ENCODE data around the gene POLE2. TPM values are rescaled to one million over a fixed set of nuclear protein-coding genes. Genes with fewer than 3 reads are reported as not detected.
"Not testable (repeated sequence)": the region's sequence is repeated elsewhere in the genome, so short reads cannot be mapped to it uniquely, and the experiment has no call there.

Gene POLE2
- total RNA-seq, 2 experiments from 2014 or later: 43.1 to 44.4 TPM

GRCh38 chr14:49679271-49679670 is 8.7 kb downstream of the POLE2 start:
- POLR2A ChIA-PET: no interaction called here
- CTCF ChIA-PET: no interaction called here

GRCh38 chr14:49677643-49678042 is 10.4 kb downstream of the POLE2 start:
- POLR2A ChIA-PET: no interaction called here
- CTCF ChIA-PET: interaction anchor here (1.2 kb wide), 1 partner anchor 153 kb away, joined by 4 read pairs; no protein-coding TSS in a partner anchor

DNA sequence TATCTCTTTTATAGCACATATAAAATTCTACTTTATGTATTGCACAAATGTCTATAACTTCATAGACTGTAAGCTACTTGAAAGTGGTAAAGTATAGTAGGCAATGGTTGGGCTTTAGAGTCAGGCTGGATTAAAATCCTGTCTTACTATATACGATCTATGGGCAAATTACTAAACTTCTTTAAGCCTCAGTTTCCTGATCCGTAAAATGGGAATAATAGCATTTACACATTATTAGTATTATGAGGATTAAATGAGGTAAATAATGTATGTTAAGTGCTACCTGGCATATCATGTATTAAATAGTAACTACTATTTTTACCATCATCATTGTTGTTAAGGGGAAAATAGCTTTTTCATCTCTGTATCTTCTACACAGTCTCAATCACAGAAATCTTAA is 14.4 kb downstream of the POLE2 start:
- ChIA-PET CTCF (no interaction called here), POLR2A (no interaction called here)

- ChIA-PET CTCF (interaction anchor here (0.6 to 1.0 kb wide), 2 partner anchors 16 to 20 kb away, joined by 5 to 9 read pairs; no protein-coding TSS in a partner anchor), POLR2A (interaction anchor here (0.6 kb wide), 1 partner anchor 134 kb away, joined by 3 read pairs; no protein-coding TSS in a partner anchor)
Observed at GRCh38 chr14:49670475-49670874, 17.5 kb downstream of the POLE2 start.

- ChIA-PET CTCF (no interaction called here), POLR2A (no interaction called here)
Observed at GRCh38 chr14:49659526-49660455, 28.2 kb downstream of the POLE2 start.

- CTCF ChIA-PET, POLR2A ChIA-PET: not testable (repeated sequence)
Observed at GRCh38 chr14:49657500-49657899, 30.5 kb downstream of the POLE2 start.

- POLR2A ChIA-PET: no interaction called here
- CTCF ChIA-PET: no interaction called here
Observed at GRCh38 chr14:49654511-49654910, 33.5 kb downstream of the POLE2 start.

- CTCF ChIA-PET: interaction anchor here (0.5 kb wide), 1 partner anchor 73 kb away, joined by 3 read pairs; no protein-coding TSS in a partner anchor
- POLR2A ChIA-PET: no interaction called here
Observed at GRCh38 chr14:49653508-49653907, 34.5 kb downstream of the POLE2 start.

GRCh38 chr14:49642163-49642562 is 45.9 kb downstream of the POLE2 start:
- POLR2A ChIA-PET: no interaction called here

GRCh38 chr14:49641697-49642129 is 46.3 kb downstream of the POLE2 start:
- ChIA-PET CTCF (no interaction called here), POLR2A (no interaction called here)

More at GRCh38 chr14:49642163-49642562, 45.9 kb downstream of the POLE2 start:
- CTCF ChIA-PET: no interaction called here

- POLR2A ChIA-PET: interaction anchor here (1.0 kb wide), 1 partner anchor 20 kb away, joined by 3 read pairs; the partner anchor contains the start of genes MGAT2 and RPL36AL
- CTCF ChIA-PET: interaction anchor here (0.6 to 0.7 kb wide), 2 partner anchors 24 to 400 kb away, joined by 3 read pairs; no protein-coding TSS in a partner anchor
Observed at GRCh38 chr14:49640540-49641417, 47.2 kb downstream of the POLE2 start.

DNA sequence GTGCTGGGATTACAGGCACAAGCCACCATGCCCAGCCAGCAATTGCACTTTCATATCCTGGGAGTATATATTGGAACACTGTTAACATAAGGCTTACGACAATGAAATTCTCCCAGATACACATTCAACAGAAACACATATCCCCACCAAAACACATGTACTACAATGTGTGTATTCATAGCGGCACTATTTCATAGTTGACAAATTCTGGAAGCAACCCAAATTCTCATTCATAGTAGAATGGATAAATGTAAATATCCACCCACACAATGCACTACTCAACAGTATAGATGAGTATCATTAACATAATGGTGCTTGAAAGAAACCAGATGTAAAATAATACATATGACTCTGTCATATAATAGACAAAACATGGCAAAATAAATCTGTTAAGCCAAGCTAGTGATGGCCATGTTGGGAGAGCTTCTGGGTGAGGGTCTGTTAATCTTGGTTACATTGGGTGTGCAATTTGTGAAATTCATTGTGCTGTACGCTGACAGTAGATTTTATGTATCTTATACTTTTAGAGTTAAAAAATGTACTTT is 50.4 kb downstream of the POLE2 start:
- ChIA-PET POLR2A (no interaction called here), CTCF (interaction anchor here (1.9 kb wide), 1 partner anchor 17 kb away, joined by 4 read pairs; the partner anchor contains the start of genes MGAT2 and RPL36AL)

DNA sequence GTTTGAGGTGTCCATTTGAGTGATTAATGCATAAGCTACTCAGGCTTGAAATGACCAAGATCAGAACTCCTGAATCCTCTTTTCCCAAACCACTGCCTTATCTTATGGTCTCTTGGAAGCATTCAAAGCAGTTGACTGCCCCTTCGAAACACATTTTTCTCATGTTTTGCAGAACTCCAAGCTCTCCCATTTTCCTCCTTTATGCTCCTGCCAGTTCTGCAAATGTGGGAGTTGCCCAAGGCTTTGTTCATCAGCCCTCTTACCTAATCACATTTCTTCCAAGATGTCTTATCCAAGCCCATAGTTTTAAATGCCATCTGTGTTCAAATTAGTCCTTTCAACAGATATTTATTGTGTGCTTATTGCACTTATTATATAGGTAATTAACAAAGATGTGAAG is 51.1 kb downstream of the POLE2 start:
- POLR2A ChIA-PET: no interaction called here
- CTCF ChIA-PET: interaction anchor here (1.9 kb wide), 1 partner anchor 16 kb away, joined by 4 read pairs; the partner anchor contains the start of genes MGAT2 and RPL36AL

DNA sequence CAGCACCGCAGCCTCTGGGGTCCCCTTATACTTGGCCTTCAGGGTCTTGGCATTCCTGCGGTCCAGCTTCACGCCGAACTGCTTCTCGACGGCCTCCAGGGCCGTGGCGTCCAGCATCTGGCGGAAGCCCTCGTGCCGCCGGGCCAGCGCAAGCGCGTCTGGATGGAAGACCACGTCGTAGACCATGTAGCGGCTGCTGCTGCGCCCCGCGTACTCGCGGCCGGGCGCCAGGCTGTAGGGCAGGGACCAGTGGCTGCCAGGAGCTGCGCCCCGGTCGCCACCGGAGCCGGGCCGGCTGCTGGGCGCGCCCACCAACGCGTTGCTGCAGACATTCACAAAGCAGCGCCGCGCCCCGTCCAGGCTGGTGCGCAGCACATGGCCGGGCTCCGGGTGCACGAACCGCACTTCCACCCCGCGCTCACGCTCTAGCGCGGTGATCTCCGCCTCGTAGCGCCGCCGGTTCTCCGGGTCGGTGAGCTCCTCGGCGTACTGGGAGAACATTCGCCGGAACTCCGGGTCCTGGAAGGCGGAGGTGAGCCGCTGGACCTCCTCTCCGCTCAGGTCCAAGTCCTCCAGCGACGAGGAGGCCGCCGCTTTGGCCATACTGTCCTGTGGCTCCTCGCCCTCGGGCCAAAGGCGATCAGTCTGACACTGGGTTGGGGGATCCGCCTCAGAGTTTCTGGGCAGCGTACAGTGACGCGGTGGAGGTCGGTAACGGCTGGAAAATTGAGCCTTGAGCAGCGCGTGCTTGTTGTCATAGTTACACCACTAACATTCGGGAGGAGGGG is 53.3 kb downstream of the POLE2 start, which contains the start of gene DNAAF2:
Gene DNAAF2 (minus strand): TSS at position 698 of the 788 bp plus-strand sequence. CDS start 95 bp downstream, at position 603.
- ChIA-PET CTCF (interaction anchor here (1.0 to 5.2 kb wide), 12 partner anchors 10 to 599 kb away, joined by 3 to 63 read pairs (median 5); partner anchors contain the start of genes KLHDC2, LRR1, MGAT2 and RPL36AL), POLR2A (interaction anchor here (0.8 to 4.5 kb wide), 8 partner anchors 11 to 364 kb away, joined by 3 to 39 read pairs (median 6); partner anchors contain the start of genes KLHDC2, MGAT2, NEMF and RPL36AL)

DNA sequence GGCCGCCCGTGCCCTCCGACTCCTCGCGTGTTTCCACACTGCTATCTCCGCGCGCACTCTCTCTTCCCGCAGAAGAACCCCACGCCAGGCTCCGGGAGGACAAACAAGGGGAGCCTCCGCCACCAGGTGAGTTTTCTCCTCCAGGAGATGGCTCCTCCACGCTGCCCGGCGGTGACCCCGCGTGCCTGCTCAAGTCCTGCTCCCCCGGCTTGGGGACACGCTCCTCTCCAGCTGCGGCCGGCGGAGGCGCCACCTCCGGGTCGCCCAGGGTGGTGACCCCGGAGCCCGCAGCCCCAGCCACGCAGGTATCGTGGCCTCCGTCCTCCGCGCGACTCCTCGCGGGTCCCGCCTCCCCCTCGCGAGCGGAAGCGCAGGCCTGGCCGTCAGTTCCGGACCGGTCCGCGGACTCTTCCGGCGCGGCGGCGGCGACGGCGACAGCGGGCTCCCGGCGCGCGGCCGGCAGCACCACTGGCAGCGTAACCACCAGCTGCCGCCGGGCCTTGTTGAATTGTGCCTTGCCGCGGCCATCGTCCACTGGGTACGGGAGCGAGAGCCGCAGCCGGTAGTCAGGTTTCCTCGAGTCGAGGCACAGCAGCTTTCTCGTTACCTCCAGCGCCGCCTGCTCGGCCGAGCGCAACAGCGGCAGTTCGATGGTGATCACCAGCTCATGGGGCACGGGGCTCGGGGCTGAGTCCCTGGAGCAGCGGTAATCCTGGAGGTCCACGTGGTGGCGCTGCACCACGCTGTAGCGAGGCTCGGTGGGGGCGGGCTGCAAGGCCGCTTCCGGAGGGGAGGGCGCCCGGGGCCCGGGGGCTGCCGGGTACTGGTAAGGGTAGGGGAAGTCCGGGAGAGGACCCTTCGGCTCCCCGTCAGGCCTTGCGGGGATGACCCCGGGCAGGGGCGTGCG is 54.1 kb downstream of the POLE2 start:
- ChIA-PET POLR2A (interaction anchor here (0.6 to 4.5 kb wide), 11 partner anchors 8 to 365 kb away, joined by 3 to 39 read pairs (median 3); partner anchors contain the start of genes KLHDC2, LRR1, MGAT2 and NEMF), CTCF (interaction anchor here (0.6 to 5.2 kb wide), 15 partner anchors 11 to 599 kb away, joined by 3 to 63 read pairs (median 4); partner anchors contain the start of genes KLHDC2, LRR1, MGAT2 and NEMF)

- CTCF ChIA-PET: interaction anchor here (0.7 to 7.0 kb wide), 3 partner anchors 9 to 158 kb away, joined by 3 to 63 read pairs (median 3); partner anchors contain the start of genes DNAAF2 and LRR1
- POLR2A ChIA-PET: interaction anchor here (0.6 to 1.4 kb wide), 4 partner anchors 10 to 143 kb away, joined by 3 to 7 read pairs (median 5); partner anchors contain the start of genes DNAAF2, KLHDC2 and LRR1
Observed at GRCh38 chr14:49623941-49624839, 63.8 kb downstream of the POLE2 start.

All from activated CD8-positive, alpha-beta memory T cell treated with anti-CD3 and anti-CD28 coated beads for 36 hours (primary cell).